Right lobe of liver (tissue), 6 donors: ENCODE measurements around the gene ADGRG6. TPM values are rescaled to one million over a fixed set of nuclear protein-coding genes. Genes with fewer than 3 reads are reported as not detected.
A peak's percentile ranks its signal among the peaks of the same experiment; 100 is the strongest.

Experiments used
- ATAC-seq, 4 donors: fragments of 200-7000 bp; cut with Tn5 transposase; one replicate each; pipeline ENCODE4 v1.9.1; 2020; ENCODE audit warnings: mild to moderate bottlenecking in 4 of 4, moderate library complexity in 4 of 4
- DNase-seq, 3 donors: peaks; one replicate each; pipeline ENCODE4 v3.0.0-alpha.2; 2020
- H3K27ac ChIP-seq, 3 donors: fragments of 200-600 bp; one replicate each; pipeline ENCODE4 v1.8.0; 2022
- H3K27me3 ChIP-seq, 2 donors: fragments of 200-600 bp; one replicate each; pipeline ENCODE4 v1.8.0; 2022
- H3K36me3 ChIP-seq, 4 donors: fragments of 200-600 bp; sonication (generic) in 1 of 4; one replicate each; pipeline versions ENCODE4 v1.5.1 to v1.8.0; 2017 to 2022; ENCODE audit warnings: control low read depth in 1 of 4
- H3K4me1 ChIP-seq, 4 donors: fragments of 200-600 bp; sonication (generic) in 1 of 4; one replicate each; pipeline versions ENCODE4 v1.5.1 to v1.8.0; 2017 to 2022; ENCODE audit warnings: control low read depth in 1 of 4
- H3K4me3 ChIP-seq, 3 donors: fragments of 200-600 bp; one replicate each; pipeline ENCODE4 v1.8.0; 2022
- H3K9me3 ChIP-seq, 4 donors: fragments of 200-600 bp; sonication (generic) in 1 of 4; one replicate each; pipeline versions ENCODE4 v1.5.1 to v1.8.0; 2017 to 2022; ENCODE audit warnings: control low read depth in 1 of 4
- CTCF ChIP-seq, 4 donors: fragments of 200-600 bp in 3 of 4; fragments of 450-650 bp in 1 of 4; IDR thresholded peaks; one replicate each; pipeline versions ENCODE4 v1.5.1 to v1.8.0; 2016 to 2022; ENCODE audit warnings: antibody characterized with exemption in 4 of 4, mild to moderate bottlenecking in 2 of 4
- POLR2A ChIP-seq: fragments of 450-650 bp; IDR thresholded peaks from one replicate; pipeline ENCODE4 v1.6.1; 2017; ENCODE audit warnings: antibody characterized with exemption, mild to moderate bottlenecking
- WGBS: methylation state at CpG from one replicate; pipeline ENCODE4 v1.1.6; 2018; ENCODE audit warnings: low coverage, low lambda C conversion rate; ENCODE audit not compliant: insufficient coverage; ENCODE audit errors: missing lambda C conversion rate; 5-methylcytosine and 5-hydroxymethylcytosine counted together
- intact Hi-C, 2 donors: fragments of 100-400 bp; cut with DNase I; formaldehyde crosslinking; loops; one replicate each; pipeline versions ENCODE4 v1.11.2 to v1.14.1; 2022
- total RNA-seq, 6 experiments: library from RNA; depleted of rRNA in 2 of 6; stranded (reverse); fragments of >200 nt in 2 of 6; fragmentation: NEBNext Ultra II Directional in 3 of 6; extraction: Animal tissue kit (Norgen Biotek cat#: 25700) in 3 of 6; gene quantifications; one replicate each; pipeline versions ENCODE4 v1.1.0 to v1.2.4, GENCODE V29; 2016 to 2023
- donor health status: DM: no; HTN: yes; CAD: no.
- donor health status: DM: no; HTN: no; CAD: no.
- donor health status: DM: no; HTN: no; CAD: no.
- donor health status: DM: no; HTN: yes; CAD: no.
- donor health status: DM: no; HTN: yes; CAD: no.

The ADGRG6 gene
- total RNA-seq, 6 experiments from 2014 or later, result 49.6 to 114 (median 94.6) TPM

DNA sequence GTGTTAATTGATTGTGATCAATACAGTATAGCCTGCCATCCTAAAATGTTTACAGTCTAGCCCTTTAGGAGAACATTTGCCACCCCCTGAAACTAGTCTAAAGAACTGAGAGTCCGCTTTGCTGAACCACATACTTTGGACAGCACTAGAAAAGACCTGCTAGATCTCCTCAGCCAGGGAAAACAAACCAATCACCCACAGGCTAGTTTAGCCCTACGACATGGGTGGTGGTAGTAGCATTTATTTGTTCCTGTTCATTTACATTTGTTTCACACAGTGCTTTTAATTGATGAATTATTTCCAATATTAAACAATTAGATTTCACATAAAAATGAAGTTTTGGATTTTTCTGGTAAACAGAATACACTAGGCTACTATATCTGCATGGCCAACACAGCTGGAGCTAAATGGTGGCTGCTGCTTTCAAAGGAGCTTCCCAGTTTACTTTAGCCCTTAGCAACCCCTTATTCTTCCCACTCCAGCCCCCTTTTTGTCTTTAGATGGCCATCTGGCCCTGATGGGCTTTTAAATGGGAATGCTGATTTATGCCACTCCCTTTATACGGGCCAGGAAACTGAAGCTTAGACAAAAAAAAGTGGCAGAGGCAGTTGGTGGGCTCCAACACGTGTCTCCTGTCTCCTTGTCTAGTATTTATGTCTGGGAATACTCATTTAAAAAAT lies 72.4 kb downstream of the ADGRG6 start:
- peaks cover 0 to 56% (median 25%) of the 10 kb centered on the region in 4 donors for H3K4me1 ChIP-seq
- TF ChIP-seq POLR2A (no peak), CTCF (IDR thresholded peaks at IDR 0.05) (no peak)
- intact Hi-C loops, result no loop called here
- DNase-seq (no peak), ATAC-seq (peak; percentile 32 to 73 (median 55))
- no peaks in the 10 kb centered on the region for H3K27me3 ChIP-seq
- peak overlapping the region; percentile 10 to 84 (median 84) for H3K27ac ChIP-seq
- no peaks in the 10 kb centered on the region for H3K9me3 ChIP-seq
- peaks cover 0 to 3% (median 0%) of the 10 kb centered on the region in 4 donors for H3K36me3 ChIP-seq
- WGBS, result 40% methylated on average over 4 of the region's 4 CpGs
- H3K4me3 ChIP-seq, result peak overlapping the region in 1 of 3 donors; percentile 20

DNA sequence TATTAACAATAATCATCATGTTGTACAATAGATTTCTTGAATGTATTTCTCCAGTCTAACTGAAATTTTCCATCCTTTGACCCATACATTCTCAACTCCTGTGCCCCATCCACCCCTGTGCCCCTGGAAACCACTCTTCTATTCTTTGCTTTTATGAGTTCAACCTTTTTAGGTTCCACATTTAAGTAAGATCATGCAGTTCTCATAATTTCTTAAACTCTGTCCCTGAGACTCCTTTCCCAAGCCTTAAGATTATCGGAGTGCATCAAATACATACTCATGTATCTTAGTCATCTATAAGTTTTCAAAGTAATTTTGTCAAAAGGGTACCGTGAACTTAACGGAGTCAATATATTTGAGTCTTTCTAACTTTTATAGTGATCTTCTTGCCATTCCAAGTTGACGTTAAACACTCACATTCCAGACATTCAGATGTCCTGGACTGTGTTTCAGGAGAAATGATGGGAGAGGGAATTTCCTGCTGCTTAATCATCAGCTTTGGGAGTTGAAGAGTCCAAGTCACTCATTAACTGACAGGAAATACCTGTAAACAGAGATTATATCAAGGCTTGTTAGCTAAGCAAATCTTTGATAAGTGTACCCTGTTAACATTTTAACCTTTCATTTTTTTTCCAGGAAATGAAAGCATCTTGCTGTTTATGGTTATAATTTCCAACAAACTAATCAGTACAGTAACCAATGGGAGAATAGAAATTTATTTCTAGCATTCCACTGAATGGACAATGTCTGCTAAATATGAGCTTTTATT lies 73.3 kb downstream of the ADGRG6 start:
- no peaks in the 10 kb centered on the region for H3K9me3 ChIP-seq
- TF ChIP-seq POLR2A (no peak), CTCF (IDR thresholded peaks at IDR 0.05) (no peak)
- no peak for DNase-seq
- ATAC-seq, result peak; percentile 75 to 87 (median 84)
- intact Hi-C loops, result no loop called here
- peaks cover 0 to 56% (median 25%) of the 10 kb centered on the region in 4 donors for H3K4me1 ChIP-seq
- peak overlapping the region in 2 of 3 donors; percentile 20 to 24 for H3K4me3 ChIP-seq
- WGBS, result 30% methylated on average over 4 of the region's 4 CpGs
- peaks cover 0 to 2% (median 0%) of the 10 kb centered on the region in 4 donors for H3K36me3 ChIP-seq
- no peaks in the 10 kb centered on the region for H3K27me3 ChIP-seq
- peak overlapping the region; percentile 34 to 84 (median 84) for H3K27ac ChIP-seq

DNA sequence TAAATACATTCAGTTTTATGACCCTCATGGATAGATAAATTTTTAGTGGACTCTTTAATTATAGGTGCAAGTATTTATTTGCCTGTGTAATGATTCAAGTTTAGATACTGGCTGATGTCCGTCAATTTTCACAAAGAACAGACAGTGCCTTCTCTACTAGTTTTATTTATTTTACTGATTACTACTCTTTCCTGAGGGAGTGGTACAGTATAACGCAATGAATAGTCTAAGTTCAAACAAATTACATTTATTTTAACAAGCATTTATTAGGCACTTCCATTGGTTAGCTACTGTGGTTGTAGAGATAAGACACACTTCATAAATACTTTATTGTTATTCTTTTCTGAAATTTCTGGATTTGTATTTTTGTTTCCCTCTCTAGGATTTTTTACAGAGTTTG lies 74.3 kb downstream of the ADGRG6 start:
- DNase-seq (no peak), ATAC-seq (peak; percentile 12 to 47 (median 32))
- no peaks in the 10 kb centered on the region for H3K27me3 ChIP-seq
- no peak for TF ChIP-seq CTCF (IDR thresholded peaks at IDR 0.05)
- H3K9me3 ChIP-seq, result no peaks in the 10 kb centered on the region
- intact Hi-C loops, result no loop called here
- no peaks in the 10 kb centered on the region for H3K36me3 ChIP-seq
- no peak overlapping the region for H3K4me3 ChIP-seq
- 21% methylated on average over 2 of the region's 2 CpGs for WGBS
- H3K27ac ChIP-seq, result peak overlapping the region in 2 of 3 donors; percentile 84
- peaks cover 0 to 56% (median 25%) of the 10 kb centered on the region in 4 donors for H3K4me1 ChIP-seq

DNA sequence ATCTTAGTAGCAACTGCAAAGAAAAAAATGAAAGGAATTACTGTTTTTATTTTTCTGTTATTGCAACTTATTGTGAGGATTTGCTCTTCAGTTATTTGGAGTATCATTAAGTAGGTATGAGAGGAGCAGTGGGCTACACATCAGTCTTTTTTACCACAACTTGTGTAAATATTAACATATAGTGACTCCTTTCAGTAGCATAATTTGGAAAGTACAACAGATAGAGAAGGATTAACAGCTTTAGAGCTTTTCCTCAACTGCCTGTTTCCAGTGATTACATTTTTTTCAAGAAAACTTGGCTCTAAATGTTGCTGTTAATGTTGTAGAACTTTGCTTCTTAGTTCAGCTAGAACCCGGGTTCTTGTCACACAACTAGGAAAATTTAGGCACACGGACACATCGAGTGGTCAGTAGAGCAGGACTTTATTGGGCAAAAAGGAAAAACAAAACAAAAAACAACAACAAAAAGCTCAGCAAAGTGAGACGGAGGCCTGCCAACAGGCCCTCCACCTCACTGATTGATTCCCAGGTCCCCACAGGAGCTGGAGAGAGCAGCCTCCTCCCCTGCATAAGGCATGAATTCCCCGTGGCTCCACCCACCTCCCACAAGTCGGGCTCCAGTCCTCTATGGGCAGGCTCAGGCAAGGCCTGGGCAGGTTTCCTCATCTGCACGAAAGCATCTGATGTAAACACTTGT lies 75.1 kb downstream of the ADGRG6 start:
- H3K4me1 ChIP-seq, result peaks cover 0 to 56% (median 25%) of the 10 kb centered on the region in 4 donors
- DNase-seq, result peak; percentile 58 to 73 (median 70)
- no peaks in the 10 kb centered on the region for H3K27me3 ChIP-seq
- intact Hi-C loops, result no loop called here
- WGBS, result 58% methylated on average over 7 of the region's 7 CpGs
- no peak overlapping the region for H3K4me3 ChIP-seq
- H3K27ac ChIP-seq, result peak overlapping the region; percentile 32 to 84 (median 41)
- ATAC-seq, result peak; percentile 48 to 66 (median 64)
- no peaks in the 10 kb centered on the region for H3K9me3 ChIP-seq
- TF ChIP-seq POLR2A, result peak; percentile 20
- TF ChIP-seq CTCF (IDR thresholded peaks at IDR 0.05), result no peak
- no peaks in the 10 kb centered on the region for H3K36me3 ChIP-seq
